NCI-H1105 treated with DMSO at 0.1 percent for 48 hours (cell line): ENCODE results near the gene EPHB2.
A peak's percentile ranks its signal among the peaks of the same experiment; 100 is the strongest.

Experiments
- DNase-seq: peaks from one replicate; lab custom pipeline; 2025; lab: John Stamatoyannopoulos, UW

Gene EPHB2

DNA sequence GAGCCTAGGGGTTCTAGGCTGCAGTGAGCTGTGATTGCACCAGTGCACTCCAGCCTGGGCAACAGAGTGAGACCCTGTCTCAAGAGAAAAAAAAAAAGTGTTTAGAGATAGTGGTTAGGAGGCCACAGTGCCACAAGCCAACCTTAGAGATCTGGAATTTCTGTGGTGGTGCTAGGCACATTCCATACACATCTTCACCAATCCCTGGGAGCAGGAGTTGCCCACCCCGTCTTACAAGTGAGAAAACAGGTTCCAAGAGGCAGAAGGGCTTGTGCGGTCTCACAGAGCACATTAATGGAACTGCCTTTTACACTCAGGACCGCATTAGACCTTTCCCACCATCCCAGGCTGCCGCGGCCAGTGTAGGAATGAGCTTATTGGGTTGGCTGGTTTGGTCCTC is 93.2 kb downstream of the EPHB2 start:
- DNase-seq: no peak

DNA sequence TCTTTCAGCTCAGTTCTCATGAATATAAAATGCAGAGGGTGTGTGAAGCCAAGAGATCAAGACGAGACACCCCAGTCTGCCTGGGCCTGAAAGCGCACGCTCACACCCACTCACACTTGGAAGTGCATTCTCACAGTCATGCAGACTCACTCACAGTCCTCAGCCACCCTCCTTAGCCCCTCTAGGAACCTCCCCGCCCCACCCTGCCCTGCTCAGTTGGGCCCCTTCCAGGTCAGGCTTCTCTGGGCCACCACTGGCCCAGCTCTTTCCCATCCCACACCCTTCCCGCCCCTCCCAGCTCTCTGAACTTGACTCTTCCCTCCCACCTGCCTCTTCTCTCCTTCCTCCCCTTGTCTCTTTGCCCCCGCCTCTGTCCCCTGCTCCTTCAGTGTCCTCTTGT is 93.8 kb downstream of the EPHB2 start:
- no peak for DNase-seq

DNA sequence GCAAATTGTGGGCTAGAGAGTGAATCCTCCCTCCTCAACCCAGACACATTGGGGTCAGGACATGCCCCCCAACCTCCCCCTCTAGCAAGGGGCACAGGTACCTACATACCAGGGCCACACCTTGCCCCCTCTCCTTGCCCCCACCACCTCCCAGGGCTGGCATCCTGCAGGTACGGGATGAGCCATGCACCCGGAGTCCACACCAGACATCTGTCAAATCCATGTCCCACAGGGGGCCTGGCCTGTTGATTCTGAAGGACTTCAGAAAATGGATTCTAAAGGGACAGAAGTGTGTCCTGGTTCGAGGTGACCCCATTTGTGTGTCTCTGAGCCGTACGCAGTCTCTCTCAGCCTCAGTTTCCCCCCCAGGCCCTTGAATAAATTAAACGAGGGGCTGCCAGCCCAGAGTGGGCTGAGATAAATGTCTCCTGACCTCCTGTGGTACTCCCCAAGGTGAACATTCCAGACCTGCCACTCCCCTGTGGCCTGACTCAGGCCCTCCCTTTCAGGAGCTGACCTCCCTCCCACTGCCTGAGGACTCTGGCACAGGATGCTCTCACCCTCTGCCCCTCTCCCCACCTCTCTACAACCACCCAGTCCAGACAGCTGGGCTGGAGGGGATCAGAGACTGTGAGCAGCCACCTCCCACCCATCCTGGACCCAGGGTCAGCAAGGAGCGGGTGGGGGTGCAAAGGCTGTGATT is 94.5 kb downstream of the EPHB2 start:
- DNase-seq: no peak

DNA sequence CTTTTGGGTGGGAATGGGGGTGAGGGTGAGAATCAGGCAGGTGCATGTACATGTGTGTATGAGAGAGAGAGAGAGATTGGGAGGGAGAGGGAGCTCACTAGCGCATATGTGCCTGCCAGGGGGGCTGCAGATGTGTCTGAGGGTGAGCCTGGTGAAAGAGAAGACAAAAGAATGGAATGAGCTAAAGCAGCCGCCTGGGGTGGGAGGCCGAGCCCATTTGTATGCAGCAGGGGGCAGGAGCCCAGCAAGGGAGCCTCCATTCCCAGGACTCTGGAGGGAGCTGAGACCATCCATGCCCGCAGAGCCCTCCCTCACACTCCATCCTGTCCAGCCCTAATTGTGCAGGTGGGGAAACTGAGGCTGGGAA is 95.0 kb downstream of the EPHB2 start:
- no peak for DNase-seq

DNA sequence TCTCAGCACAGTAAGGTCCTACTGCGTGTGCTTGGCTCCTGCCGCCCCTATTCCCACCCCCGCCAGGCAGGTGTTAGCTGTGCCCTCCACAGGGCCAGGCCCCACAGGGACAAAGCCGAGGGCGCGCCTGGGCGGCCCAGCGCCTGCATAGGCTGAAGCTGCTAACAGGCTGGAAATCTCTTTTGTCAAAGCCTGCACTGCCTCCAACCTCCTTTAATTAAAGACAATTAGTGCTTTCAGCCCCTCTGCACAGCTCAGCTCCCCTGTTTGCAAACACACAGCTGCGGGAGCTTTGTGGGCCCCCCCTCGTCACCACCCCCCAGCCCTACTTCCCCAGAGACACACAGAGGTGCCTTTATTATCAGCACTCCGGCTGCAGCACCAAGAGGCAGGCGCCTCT is 95.9 kb downstream of the EPHB2 start:
- peak; percentile 90 for DNase-seq

DNA sequence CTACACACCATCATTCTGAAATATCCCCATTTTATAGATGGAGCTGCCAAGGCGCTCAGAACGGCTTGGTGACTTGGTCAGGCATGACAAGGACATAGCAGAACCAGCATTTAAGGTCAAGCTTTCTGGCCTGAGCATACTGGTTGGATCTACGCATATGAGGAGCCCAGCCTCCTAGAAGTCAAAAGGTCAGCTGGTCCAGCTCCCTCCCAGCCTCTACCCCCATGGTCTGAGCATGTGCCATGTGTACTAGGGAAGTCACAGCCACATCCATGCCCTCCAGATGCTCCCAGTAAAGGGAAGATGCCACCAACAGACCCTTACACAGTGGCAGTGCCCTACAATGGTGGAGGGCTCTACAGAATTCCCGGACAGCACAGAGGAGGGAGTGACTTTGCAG is 96.7 kb downstream of the EPHB2 start:
- no peak for DNase-seq

DNA sequence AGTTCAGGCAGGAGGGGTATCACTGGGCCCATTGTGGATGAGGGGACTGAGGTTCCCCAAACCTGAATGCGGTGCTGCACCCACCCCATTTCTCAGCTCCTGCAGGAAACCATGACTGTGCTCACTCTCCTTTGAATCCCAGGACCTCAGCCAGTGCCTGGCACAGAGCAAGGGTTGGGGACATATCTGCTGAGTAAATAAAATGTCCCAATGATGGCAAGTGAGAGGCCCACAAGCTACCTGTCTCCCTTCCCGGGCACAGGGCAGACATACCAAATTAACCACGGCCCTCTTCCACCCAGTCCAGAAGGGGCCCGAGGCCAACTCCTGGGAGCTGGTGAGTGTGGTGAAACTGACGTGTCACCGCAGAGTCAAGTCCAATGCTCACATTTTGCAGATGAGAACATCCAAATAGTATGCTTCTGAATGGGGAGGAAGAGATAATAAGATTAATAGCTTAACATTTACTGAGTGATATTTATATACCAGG is 97.6 kb downstream of the EPHB2 start:
- DNase-seq: no peak

DNA sequence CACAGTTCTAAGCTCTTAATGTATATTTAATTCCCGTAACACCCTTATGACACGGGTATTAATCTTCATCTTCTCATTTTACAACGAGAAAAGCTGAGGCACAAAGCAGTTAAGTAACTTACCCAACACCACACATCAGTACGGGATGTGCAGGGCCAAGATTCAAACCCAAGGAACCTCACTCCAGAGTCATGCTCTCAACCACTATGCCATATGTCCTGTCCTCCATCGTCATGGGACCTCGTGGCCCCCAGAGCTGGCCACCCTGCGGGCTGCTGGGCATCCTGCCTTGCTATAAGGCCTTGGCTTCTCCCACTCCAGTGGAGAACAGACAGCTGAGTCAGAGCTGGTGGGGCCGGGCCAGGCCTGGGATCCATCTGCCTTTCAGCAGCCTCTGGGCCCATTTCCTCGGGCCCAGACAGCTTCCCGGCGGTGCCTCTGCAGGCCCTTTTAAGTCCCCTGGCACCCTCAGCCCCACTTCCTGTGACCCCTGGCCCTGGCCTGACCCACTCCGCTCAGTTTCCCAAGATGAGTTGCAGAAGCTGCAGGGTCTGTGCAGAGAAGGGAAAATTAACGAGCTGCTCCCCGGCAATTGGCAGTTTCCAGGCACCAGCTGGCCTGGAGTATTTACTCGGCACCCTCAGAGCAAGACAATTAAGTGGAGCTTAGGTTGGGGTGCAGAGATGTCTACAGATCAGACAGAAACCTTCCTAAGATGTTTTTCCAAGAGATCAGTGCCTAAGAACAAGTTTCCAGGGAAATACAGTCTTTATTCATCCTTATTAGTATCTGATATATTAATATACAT is 98.2 kb downstream of the EPHB2 start:
- DNase-seq: no peak

DNA sequence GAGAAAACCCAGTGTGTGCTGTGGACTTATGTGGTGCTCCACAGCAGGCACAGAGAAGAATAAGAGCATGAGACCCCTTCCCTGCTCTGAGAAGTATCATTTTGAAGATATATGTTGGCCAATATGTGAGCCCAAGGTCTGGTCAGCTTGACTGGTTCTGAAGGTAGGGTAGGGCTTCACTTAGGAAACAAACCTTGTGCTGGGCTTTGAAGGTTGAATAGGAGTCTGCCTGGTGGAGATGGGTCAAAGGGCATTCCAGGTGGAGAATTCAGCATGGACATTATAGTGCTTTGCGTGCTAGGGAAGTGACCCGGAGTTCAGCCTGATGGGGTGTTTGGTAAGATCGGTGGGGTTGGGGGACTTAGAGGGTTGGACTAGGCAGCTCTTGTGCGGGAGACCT is 99.1 kb downstream of the EPHB2 start:
- DNase-seq: no peak

DNA sequence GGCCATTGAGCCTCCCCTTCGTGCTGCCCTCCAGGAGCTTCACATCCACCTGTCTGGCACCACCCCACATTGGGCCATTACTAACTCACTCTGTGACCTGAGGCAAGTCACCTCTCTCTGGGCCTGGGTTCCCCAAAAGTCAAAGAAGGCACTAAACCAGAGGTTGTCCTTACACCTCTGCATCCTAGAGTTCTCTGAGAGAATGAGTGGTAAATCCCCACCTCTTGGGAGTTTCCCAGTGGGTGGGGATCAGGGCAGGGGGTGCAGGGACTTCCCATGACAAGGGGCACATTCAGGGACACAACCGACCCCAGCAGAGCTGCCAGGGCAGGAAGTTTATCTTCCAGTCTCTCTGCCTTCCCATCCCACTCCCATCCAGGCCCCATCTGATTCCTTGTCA is 99.7 kb downstream of the EPHB2 start:
- no peak for DNase-seq

DNA sequence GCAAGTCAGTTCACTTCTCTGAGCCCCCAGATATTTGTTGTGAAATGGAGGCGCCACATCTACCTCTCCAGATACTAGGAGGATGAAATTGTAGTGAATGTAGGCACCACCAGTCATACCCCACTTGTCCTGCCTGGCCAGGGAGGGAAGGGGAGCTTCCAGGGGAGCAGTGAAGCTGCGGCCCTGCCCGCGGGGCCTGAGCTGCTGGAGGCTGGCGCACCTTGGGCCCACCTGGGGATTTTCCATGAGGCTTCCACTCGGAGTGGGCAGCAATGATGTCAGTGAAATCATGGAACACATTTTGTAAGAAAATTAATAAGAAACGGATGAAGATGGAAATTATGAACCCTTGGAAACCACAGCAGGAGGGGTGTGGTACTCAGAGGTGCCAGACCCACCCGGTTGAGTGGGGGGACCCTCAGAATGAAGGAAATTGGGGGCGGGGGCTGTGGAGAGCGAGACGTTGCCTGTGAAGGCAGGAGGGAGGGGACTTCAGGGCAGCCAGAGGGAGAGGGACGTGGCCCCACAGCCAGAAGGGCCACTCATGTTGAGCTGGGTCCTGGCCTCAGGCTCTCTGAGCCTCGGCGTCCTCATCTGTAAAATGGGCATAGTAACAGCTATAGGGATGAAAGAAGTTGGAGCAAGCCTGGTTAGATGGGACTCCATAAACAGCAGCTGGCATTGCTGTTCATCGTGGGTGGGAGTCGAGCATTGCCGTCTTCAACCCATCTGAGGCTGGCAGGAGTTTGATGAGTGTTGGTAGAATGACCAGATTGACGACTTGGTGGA is 101.6 kb downstream of the EPHB2 start:
- DNase-seq: no peak

DNA sequence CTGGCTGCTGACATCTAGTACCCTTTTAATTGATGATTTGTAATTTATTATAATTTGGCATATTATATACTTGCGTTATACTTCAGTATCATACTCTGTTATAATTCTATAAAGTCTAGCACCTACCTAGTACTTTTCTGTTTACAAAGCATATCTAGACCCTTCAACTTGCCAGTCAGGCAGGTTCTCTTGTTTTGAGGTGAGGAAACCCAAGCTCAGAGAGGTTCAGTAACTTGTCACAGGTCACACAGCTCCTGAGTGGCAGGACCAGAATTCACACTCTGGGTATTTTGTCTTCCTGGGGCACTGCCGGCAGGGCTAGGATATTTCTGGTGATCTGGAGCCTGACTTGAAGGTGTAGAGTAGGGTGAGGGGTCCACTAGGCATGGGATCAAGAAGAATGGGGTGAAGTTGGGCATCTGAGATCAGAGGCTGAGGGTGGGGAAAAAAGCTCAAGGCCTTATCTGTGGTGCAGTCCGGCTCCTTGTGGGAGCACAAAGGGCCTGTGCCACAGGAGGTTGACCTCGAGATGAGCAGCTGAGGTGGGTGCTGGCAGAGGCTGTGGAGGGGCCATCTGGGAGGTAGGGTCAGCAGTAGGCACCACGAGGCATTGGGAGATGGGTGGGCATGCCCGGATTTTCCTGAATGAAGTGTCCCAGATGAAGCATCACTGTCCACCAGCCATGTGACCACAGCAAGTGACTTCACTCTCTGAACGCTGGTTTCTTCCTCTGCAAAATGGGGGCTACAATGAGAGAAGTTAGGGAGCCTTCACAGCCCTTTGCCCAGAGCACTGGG is 102.6 kb downstream of the EPHB2 start:
- DNase-seq: no peak

DNA sequence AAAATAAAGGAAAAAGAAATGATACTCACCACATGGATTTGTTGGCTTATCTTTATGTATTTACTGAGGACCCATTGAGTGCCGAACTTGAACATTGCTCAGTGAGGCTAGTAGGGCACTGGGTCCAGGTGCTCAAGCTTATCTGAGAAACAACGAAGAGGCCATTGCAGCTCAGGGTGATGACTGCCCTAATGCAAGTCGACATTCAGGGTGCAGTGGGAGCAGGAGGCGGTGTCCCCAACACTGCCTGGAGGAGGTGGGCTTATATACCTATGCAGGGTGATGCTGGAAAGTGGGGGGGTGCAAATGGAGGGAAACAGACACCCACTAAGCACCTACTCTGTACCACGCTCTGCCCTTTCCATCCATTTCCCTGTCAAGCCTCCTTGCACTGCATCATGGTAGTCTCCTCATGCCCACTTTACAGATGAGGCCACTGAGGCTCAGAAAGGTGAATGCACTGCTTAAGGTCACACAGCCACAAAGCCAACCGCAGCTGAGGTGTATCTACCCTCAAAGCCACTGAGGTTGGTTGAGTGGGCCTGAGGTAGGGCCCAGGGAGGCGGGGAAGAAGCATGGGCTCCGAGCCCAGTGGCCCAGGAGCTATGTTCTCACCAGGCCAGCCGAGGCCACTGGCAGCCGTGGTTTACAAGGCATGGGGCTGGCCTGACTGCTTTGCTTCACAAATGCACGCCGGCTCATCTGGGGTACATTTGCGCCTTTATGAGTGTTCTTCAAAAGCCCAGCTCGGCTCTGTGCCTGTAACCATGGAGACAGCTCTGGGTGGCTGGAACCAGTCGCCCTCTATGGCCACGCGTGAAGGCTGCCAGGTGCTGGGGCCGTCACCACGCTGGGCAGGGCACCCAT is 103.8 kb downstream of the EPHB2 start:
- peak; percentile 85 for DNase-seq

DNA sequence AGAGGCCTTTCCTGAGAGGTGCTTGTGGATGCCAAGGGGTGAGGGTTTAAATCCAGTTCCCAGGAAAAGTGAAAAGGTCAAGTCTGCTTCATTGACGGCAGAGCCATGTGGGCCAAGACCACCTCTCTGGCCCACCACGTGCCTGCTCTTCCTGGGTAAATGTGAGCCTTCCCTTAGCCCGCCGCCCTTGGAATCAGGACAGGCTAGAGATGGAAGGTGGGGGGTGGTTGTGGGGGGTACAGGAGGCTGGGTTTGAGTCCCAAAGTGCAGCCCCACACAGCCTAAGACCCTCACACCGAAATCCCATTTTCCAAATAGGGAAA is 104.4 kb downstream of the EPHB2 start:
- no peak for DNase-seq

DNA sequence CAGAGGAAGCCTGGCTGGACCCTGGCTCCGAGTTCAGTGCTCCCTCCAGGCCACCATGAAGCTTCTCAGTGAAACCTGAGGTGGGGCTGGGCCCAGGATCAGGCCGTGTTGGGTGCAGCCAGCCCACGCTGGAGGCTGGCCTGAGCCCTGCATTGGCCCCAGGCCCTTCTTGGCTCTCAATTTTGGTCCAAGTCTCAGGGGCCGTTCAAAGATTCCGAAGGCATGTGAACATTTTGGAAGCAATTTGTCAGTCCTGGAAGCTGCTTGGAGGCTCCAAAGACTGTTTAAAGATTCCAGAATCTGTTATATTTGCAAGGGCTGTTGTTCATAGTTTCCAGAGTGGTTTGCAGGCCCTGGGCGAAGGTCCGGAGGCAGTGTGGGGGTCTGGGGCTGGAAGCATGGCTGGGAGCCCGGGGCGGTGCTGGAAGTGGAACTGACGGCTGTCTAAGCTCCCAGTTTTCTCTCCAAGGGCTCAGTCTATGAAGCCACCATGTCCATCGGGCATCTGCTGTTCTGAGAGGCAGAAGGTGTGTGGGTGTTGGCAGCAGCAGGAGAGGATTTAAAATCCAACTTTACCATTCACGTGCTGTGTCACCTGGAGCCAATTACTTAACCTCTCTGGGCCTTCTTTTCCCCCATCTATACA is 104.9 kb downstream of the EPHB2 start:
- no peak for DNase-seq

DNA sequence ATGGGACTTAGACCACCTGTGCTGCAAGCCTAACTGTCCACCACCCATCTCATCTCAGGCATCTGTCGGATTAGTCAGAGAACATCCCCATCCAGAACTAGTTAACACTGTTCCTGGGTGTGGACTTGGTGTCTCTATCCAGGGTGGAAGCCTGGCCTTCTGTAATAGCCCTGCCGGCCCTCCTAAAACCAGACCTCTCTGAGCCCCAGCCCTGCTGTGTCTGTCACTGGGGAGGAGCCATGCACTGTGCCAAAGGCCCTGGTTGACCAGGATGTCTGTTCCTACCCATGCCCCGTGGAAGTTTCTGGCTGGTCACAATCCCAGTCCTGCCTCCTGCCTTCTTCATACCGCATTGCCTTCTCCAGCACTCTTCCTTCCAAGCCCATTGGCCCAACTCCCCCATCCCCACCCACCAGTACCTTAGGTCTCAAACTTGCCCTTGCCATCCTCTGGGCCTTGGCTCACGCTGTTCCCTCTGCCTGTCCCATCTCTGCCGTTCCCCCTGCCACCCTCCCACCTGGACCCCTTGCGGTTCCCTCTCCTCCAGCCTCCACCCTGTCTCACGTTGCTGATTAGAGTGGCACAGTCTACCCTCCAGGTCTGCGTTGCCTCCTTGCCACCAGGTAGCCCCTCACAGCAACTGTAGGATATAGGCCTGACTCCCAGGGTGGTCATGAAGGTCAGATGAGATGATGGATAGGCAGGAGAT is 105.6 kb downstream of the EPHB2 start:
- DNase-seq: no peak

DNA sequence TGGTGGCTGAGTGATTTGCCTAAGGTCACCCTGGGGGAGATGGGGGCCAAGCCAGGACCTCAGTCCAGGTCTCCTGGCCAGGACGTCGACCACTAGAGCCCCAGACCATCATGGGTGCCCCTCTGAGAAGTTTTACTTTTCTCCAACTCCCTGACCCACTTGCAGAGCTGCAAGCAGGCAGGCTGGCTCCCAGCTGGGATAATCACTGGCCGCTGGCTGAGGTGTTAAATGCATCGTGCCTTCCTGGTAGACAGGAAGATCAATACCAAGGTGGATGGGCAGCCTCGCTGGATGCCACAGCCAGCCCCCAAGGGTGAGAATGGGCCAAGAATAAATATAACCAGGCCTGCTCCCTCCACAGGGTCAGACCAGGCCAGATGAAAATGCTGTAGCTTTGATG is 106.2 kb downstream of the EPHB2 start:
- DNase-seq: no peak

DNA sequence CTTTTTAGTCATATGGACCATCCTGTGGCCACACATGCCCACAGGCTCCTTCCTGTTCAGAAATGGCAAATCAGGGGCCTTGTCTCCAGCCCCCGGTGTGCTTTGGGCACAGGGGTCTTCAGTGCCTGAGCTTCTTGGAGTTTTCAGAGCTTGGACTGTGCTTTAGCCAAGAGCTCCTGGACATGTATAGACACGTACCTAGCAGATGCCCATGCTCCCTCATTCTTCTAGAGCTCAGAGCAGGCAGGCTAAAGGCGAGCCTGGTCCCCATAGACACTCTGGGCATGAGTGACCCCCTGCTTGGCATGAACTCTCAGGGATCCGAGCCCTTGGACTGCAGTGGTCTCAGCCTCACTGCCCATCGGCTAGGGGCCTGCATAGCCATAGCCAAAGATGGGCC is 106.8 kb downstream of the EPHB2 start:
- no peak for DNase-seq

DNA sequence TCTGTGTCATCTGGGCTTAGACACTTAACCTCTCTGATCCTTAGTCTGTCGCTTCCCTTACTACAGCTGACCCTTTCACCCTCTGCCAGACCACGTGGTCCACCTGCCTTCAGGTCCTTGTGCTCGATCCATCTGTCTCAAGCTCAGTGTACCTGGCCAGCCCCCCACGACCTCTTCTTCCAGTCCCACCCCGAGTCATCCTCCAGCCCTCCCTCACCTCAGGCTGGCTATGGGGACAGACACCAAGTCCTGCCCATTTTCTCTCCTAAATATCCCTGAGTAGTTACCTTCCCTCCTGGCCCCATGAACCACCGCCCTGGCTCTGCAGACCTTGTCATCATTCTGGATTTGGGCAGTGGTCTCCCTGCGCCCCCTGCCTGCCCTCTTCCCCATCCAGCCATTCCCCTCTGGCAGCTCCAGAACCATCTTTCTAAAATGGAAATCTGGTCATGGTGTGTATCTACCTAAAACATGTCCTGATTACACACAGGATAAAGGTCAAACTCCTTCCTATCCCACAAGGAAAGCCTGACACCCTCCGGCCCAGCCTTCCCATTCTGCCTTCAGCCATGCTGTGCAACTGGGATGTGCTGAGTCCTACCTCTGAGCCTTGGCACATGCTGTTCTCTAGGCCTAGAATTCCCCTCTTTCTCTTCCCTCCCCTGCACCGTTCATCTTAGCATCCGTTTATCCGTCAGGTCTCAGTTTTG is 107.6 kb downstream of the EPHB2 start:
- DNase-seq: no peak
